IMR-90 (cell line): ENCODE measurements around the gene SLC22A31. TPM values are rescaled to one million over a fixed set of nuclear protein-coding genes. Genes with fewer than 3 reads are reported as not detected.

ENCODE experiments used
- ATAC-seq: fragments of 200-7000 bp; cut with Tn5 transposase; 2 replicates; pipeline ENCODE4 v1.9.1; 2020; ENCODE audit warnings: low read depth, mild to moderate bottlenecking, moderate library complexity
- BruUV-seq: library from RNA; stranded (reverse); fragments of 400-500 nt; replicated peaks from 2 replicates; lab custom pipeline; 2021; lab: Mats Ljungman, UMichigan
- CTCF ChIA-PET: fragments of 300-600 bp; formaldehyde crosslinking; extraction: SDS; loops from one replicate; lab custom pipeline; 2021; ENCODE audit warnings: antibody characterized with exemption; lab: Yijun Ruan, JAX
- POLR2A ChIA-PET: fragments of 300-600 bp; sonication (Branson Sonifier 250); formaldehyde crosslinking; loops from one replicate; lab custom pipeline; 2022; ENCODE audit warnings: antibody characterized with exemption; ENCODE audit not compliant: unreplicated experiment; lab: Charles Lee
- DNase-seq: peaks from one replicate; pipeline ENCODE4 v3.0.0; 2013
- H2AFZ ChIP-seq: replicated peaks from 2 replicates; pipeline ENCODE3; 2013; ENCODE audit warnings: low read length, mild to moderate bottlenecking; ENCODE audit not compliant: poor library complexity
- H2AK5ac ChIP-seq: 2 replicates; pipeline ENCODE4 v1.6.1; 2013; ENCODE audit warnings: low read depth, low read length, inconsistent platforms
- H2AK9ac ChIP-seq: replicated peaks from 2 replicates; pipeline ENCODE3; 2013; ENCODE audit warnings: mild to moderate bottlenecking, low read depth, low read length, moderate library complexity; ENCODE audit not compliant: poor library complexity
- H2BK120ac ChIP-seq: 2 replicates; pipeline ENCODE4 v1.6.1; 2013; ENCODE audit warnings: low read depth, low read length, inconsistent platforms
- H2BK15ac ChIP-seq: 3 replicates; pipeline ENCODE4 v1.6.1; 2013; ENCODE audit warnings: low read depth, low read length, inconsistent platforms
- H2BK20ac ChIP-seq: 2 replicates; pipeline ENCODE4 v1.6.1; 2013; ENCODE audit warnings: low read depth, mild to moderate bottlenecking, inconsistent platforms, low read length, moderate library complexity
- H2BK5ac ChIP-seq: 2 replicates; pipeline ENCODE4 v1.6.1; 2013; ENCODE audit warnings: mild to moderate bottlenecking, low read depth, low read length, inconsistent platforms; ENCODE audit not compliant: poor library complexity, severe bottlenecking
- H3K14ac ChIP-seq: replicated peaks from 2 replicates; pipeline ENCODE4 v1.6.1; 2013; ENCODE audit warnings: low read depth, low read length, inconsistent platforms
- H3K18ac ChIP-seq: 2 replicates; pipeline ENCODE4 v1.6.1; 2013; ENCODE audit warnings: low read depth, low read length, control low read depth
- H3K23ac ChIP-seq: 2 replicates; pipeline ENCODE4 v1.6.1; 2013; ENCODE audit warnings: low read depth, low read length, inconsistent platforms
- H3K27ac ChIP-seq: 2 replicates; pipeline ENCODE4 v1.5.1; 2013; ENCODE audit warnings: mild to moderate bottlenecking, control low read depth, low read length; ENCODE audit not compliant: insufficient read depth
- H3K27me3 ChIP-seq: 2 replicates; pipeline ENCODE4 v1.6.1; 2013; ENCODE audit warnings: low read length; ENCODE audit not compliant: control insufficient read depth, insufficient read depth
- H3K36me3 ChIP-seq: 2 replicates; pipeline ENCODE4 v1.6.1; 2013; ENCODE audit warnings: low read length, mixed read lengths; ENCODE audit not compliant: control insufficient read depth, insufficient read depth
- H3K4ac ChIP-seq: 2 replicates; pipeline ENCODE4 v1.6.1; 2013; ENCODE audit warnings: low read depth, low read length, inconsistent platforms
- H3K4me1 ChIP-seq: 2 replicates; pipeline ENCODE4 v1.6.1; 2013; ENCODE audit warnings: low read length, mixed read lengths; ENCODE audit not compliant: control insufficient read depth, insufficient read depth
- H3K4me2 ChIP-seq: 2 replicates; pipeline ENCODE4 v1.6.1; 2013; ENCODE audit warnings: low read depth, mild to moderate bottlenecking, control low read depth, low read length, moderate library complexity
- H3K4me3 ChIP-seq: 2 replicates; pipeline ENCODE4 v1.5.1; 2013; ENCODE audit warnings: low read depth, mild to moderate bottlenecking, control low read depth, low read length, moderate library complexity; ENCODE audit not compliant: insufficient read depth
- H3K56ac ChIP-seq: 2 replicates; pipeline ENCODE4 v1.6.1; 2013; ENCODE audit warnings: low read length, inconsistent platforms; ENCODE audit not compliant: insufficient read depth; ENCODE audit errors: extremely low read depth
- H3K79me1 ChIP-seq, 2 experiments: 2 replicates each; pipeline ENCODE4 v1.6.1; 2013; ENCODE audit warnings: low read length in 2 of 2, inconsistent platforms in 1 of 2, low read depth in 1 of 2
- H3K9ac ChIP-seq: 2 replicates; pipeline ENCODE4 v1.6.1; 2013; ENCODE audit warnings: low read depth, low read length, control low read depth
- H3K9me1 ChIP-seq: 2 replicates; pipeline ENCODE4 v1.6.1; 2013; ENCODE audit warnings: low read length, inconsistent platforms; ENCODE audit not compliant: insufficient read depth
- H3K9me3 ChIP-seq: 2 replicates; pipeline ENCODE4 v1.6.1; 2013; ENCODE audit warnings: low read length; ENCODE audit not compliant: control insufficient read depth, insufficient read depth
- H4K20me1 ChIP-seq: 2 replicates; pipeline ENCODE4 v1.6.1; 2013; ENCODE audit warnings: low read length, inconsistent platforms; ENCODE audit not compliant: insufficient read depth
- H4K5ac ChIP-seq: 2 replicates; pipeline ENCODE4 v1.6.1; 2013; ENCODE audit warnings: mild to moderate bottlenecking, low read depth, low read length, control low read depth
- H4K8ac ChIP-seq, 2 experiments: 2 replicates each; pipeline ENCODE4 v1.6.1; 2013; ENCODE audit warnings: low read depth in 2 of 2, low read length in 2 of 2, control low read depth in 1 of 2, inconsistent platforms in 1 of 2
- H4K91ac ChIP-seq: 2 replicates; pipeline ENCODE4 v1.6.1; 2013; ENCODE audit warnings: low read depth, low read length, inconsistent platforms; ENCODE audit not compliant: insufficient read depth
- BHLHE40 ChIP-seq: fragments of 150-350 bp; IDR thresholded peaks from 2 replicates; pipeline ENCODE4 v1.6.1; 2016; ENCODE audit warnings: mild to moderate bottlenecking, low read depth, low read length
- CHD1 ChIP-seq: IDR thresholded peaks from 2 replicates; pipeline ENCODE4 v1.6.1; 2012; ENCODE audit warnings: low read depth, low read length, improper control_type of control experiment
- CTCF ChIP-seq: conservative IDR thresholded peaks from 2 replicates; pipeline ENCODE4 v1.5.1; 2012; ENCODE audit warnings: mild to moderate bottlenecking, low read depth, low read length, improper control_type of control experiment
- FOS ChIP-seq: fragments of 150-350 bp; IDR thresholded peaks from 2 replicates; pipeline ENCODE4 v1.6.1; 2016; ENCODE audit warnings: low read depth, low read length
- MAZ ChIP-seq: IDR thresholded peaks from 2 replicates; pipeline ENCODE4 v1.6.1; 2012; ENCODE audit warnings: low read depth, mild to moderate bottlenecking, low read length, improper control_type of control experiment, moderate library complexity, borderline replicate concordance
- MXI1 ChIP-seq: IDR thresholded peaks from 2 replicates; pipeline ENCODE4 v1.6.1; 2012; ENCODE audit warnings: low read depth, mild to moderate bottlenecking, low read length, moderate library complexity, borderline replicate concordance
- POLR2A ChIP-seq: IDR thresholded peaks from 2 replicates; pipeline ENCODE4 v1.6.1; 2012; ENCODE audit warnings: mild to moderate bottlenecking, low read depth, low read length
- RCOR1 ChIP-seq: IDR thresholded peaks from 2 replicates; pipeline ENCODE4 v1.6.1; 2012; ENCODE audit warnings: mild to moderate bottlenecking, low read length, improper control_type of control experiment; ENCODE audit not compliant: insufficient replicate concordance
- SMC3 ChIP-seq: fragments of 150-350 bp; IDR thresholded peaks from 2 replicates; pipeline ENCODE4 v1.6.1; 2016; ENCODE audit warnings: low read depth, mild to moderate bottlenecking, antibody characterized with exemption, low read length, moderate library complexity
- WGBS, 2 experiments: methylation state at CpG; one replicate each; pipeline versions ENCODE4 v1.1.5 to v1.1.7; 2013; ENCODE audit warnings: missing lambda C conversion rate in 2 of 2; ENCODE audit not compliant: insufficient read length in 1 of 2; ENCODE audit errors: extremely low coverage in 2 of 2; 5-methylcytosine and 5-hydroxymethylcytosine counted together
- dilution Hi-C: fragments of 300-500 bp; cut with HindIII; formaldehyde crosslinking; loops from one replicate; pipeline ENCODE4 v1.14.3; 2018; ENCODE audit warnings: low sequenced_read_pairs; ENCODE audit not compliant: unreplicated experiment
- in situ Hi-C: fragments of 300-500 bp; cut with MboI; formaldehyde crosslinking; loops from 3 replicates; pipeline ENCODE4 v1.14.3; 2019; ENCODE audit warnings: low sequenced_read_pairs, inconsistent platforms, mixed read lengths
- intact Hi-C: fragments of 100-400 bp; cut with micrococcal nuclease; formaldehyde crosslinking; loops from 2 replicates; pipeline ENCODE4 v1.10.0; 2022
- polyA plus RNA-seq, 3 experiments: library from polyadenylated mRNA; depleted of rRNA; stranded (reverse); fragments of >200 nt; gene quantifications; 2 replicates each; pipeline ENCODE4 v1.2.3, GENCODE V29; 2012; ENCODE audit warnings: low replicate concordance in 1 of 3
- total RNA-seq: library from RNA; depleted of rRNA; stranded (reverse); fragments of >200 nt; gene quantifications from 2 replicates; pipeline ENCODE4 v1.2.3, GENCODE V29; 2012
- TF ChIP-seq, protein P1 (sequence below): fragments of 150-350 bp; IDR thresholded peaks from 2 replicates; pipeline ENCODE4 v1.6.1; 2017; ENCODE audit warnings: mild to moderate bottlenecking, antibody characterized with exemption, low read length, low read depth

The SLC22A31 gene
- total and polyA plus RNA-seq, 2 of the 4 experiments (the other 2 are of a cell fraction): 0.18 to 5.5 TPM

DNA sequence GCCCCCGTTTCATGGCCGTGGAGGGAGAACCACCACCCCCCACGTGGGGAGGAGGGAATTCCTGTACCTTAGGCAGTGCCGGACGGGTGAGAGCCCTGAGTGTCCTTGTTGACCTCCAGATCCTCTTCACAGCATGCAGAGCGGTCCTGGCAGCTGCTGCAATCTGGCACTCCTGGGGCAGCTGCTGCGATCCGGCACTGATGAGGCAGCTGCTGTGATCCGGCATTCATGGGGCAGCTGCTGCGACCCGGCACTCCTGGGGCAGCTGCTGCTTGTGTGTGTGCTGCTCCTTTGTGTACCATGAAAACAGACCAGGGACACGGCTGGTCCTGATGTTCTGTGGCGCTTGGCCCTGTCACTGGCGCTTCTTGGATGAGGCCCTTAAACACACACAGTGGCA is 29.9 kb upstream of the SLC22A31 start:
- Histone ChIP-seq H2AK5ac (no peak overlapping the region), H3K4ac (no peak overlapping the region), H3K4me2 (no peak overlapping the region), H3K79me1 (peaks cover 28 to 42% of the 10 kb centered on the region in 2 experiments), H3K9me3 (peaks cover 48% of the 10 kb centered on the region), H4K5ac (no peak overlapping the region), H3K4me1 (no peaks in the 10 kb centered on the region), H2AK9ac (no peak overlapping the region), H2AFZ (peak overlapping the region; percentile 29), H4K8ac (no peak overlapping the region), H3K18ac (no peak overlapping the region), H4K20me1 (no peaks in the 10 kb centered on the region), H2BK5ac (no peak overlapping the region), H3K14ac (no peak overlapping the region), H3K23ac (no peak overlapping the region), H2BK15ac (no peak overlapping the region), H3K27ac (no peak overlapping the region), H3K9me1 (0 out of 2 replicates have a peak, but pooled peaks cover 3% of the 10 kb centered on the region), H3K9ac (no peak overlapping the region), H3K36me3 (peaks cover 77% of the 10 kb centered on the region), H2BK120ac (no peak overlapping the region), H2BK20ac (no peak overlapping the region), H3K4me3 (no peak overlapping the region), H3K56ac (no peak overlapping the region), H4K91ac (no peak overlapping the region), H3K27me3 (no peaks in the 10 kb centered on the region)
- in situ Hi-C loops: no loop called here
- WGBS, 2 experiments: 90% methylated on average over 6 of the region's 14 CpGs; no CpG with 5 or more reads in 1 of the 2 experiments
- ChIA-PET POLR2A (no interaction called here), CTCF (no interaction called here)
- BruUV-seq: no TSS peak
- DNase-seq: no peak
- dilution Hi-C loops: no loop called here
- ATAC-seq: no peak
- TF ChIP-seq SMC3 (no peak), CTCF (no peak), CHD1 (no peak), FOS (no peak), POLR2A (no peak), RCOR1 (no peak), MXI1 (no peak), MAZ (no peak), BHLHE40 (no peak)
- TF ChIP-seq, protein P1, sequence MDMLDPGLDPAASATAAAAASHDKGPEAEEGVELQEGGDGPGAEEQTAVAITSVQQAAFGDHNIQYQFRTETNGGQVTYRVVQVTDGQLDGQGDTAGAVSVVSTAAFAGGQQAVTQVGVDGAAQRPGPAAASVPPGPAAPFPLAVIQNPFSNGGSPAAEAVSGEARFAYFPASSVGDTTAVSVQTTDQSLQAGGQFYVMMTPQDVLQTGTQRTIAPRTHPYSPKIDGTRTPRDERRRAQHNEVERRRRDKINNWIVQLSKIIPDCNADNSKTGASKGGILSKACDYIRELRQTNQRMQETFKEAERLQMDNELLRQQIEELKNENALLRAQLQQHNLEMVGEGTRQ: no peak
- intact Hi-C loops: no loop called here
